Adrenal gland (tissue), 12 donors: ENCODE measurements around the gene ABI3BP. TPM values are rescaled to one million over a fixed set of nuclear protein-coding genes. Genes with fewer than 3 reads are reported as not detected.

Experiments used
- DNase-seq, 7 donors: peaks; one replicate each; pipeline ENCODE4 v3.0.0-alpha.2; 2019 to 2020
- H3K27ac ChIP-seq, 5 donors: fragments of 200-600 bp; sonication (generic) in 4 of 5; 1 replicate in 3 of 5; 2 replicates in 2 of 5; pipeline versions ENCODE4 v1.5.1 to v1.8.0; 2016 to 2020; ENCODE audit warnings: mild to moderate bottlenecking in 1 of 5
- H3K27me3 ChIP-seq: fragments of 200-600 bp; 2 replicates; pipeline ENCODE4 v1.8.0; 2021
- H3K36me3 ChIP-seq, 2 donors: fragments of 200-600 bp; replicated peaks in 1 of 2; 1 replicate in 1 of 2; 2 replicates in 1 of 2; pipeline versions ENCODE4 v1.5.1 to v1.8.0; 2018 to 2022
- H3K4me1 ChIP-seq, 2 donors: fragments of 200-600 bp; replicated peaks in 1 of 2; 1 replicate in 1 of 2; 2 replicates in 1 of 2; pipeline versions ENCODE4 v1.5.1 to v1.8.0; 2018 to 2021
- H3K4me3 ChIP-seq, 4 donors: fragments of 200-600 bp; sonication (generic) in 3 of 4; one replicate each; pipeline ENCODE4 v1.5.1; 2016 to 2018
- H3K9me3 ChIP-seq, 3 donors: fragments of 200-600 bp; sonication (generic) in 1 of 3; replicated peaks in 1 of 3; 1 replicate in 2 of 3; 2 replicates in 1 of 3; pipeline versions ENCODE4 v1.5.1 to v1.8.0; 2016 to 2021
- POLR2A ChIP-seq, 2 donors: fragments of 450-650 bp; IDR thresholded peaks; one replicate each; pipeline ENCODE4 v1.6.1; 2017; ENCODE audit warnings: antibody characterized with exemption in 2 of 2, mild to moderate bottlenecking in 2 of 2, moderate library complexity in 1 of 2
- WGBS, 4 donors: extraction: QIAGEN DNeasy Blood & Tissue Kit in 2 of 4; methylation state at CpG; one replicate each; pipeline versions ENCODE4 v1.1.5 to v1.1.7; 2013 to 2017; 5-methylcytosine and 5-hydroxymethylcytosine counted together
- intact Hi-C, 2 donors: fragments of 100-400 bp; cut with DNase I; formaldehyde crosslinking; loops; one replicate each; pipeline versions ENCODE4 v1.14.1 to v1.15.0; 2022 to 2023
- polyA plus RNA-seq, 3 donors: library from polyadenylated mRNA; stranded (reverse); fragments of 200-250 nt in 2 of 3; fragments of 350-450 nt in 1 of 3; fragmentation: Illumina TruSeq in 1 of 3; extraction: RNeasy Lipid Tissue Mini Kit (QIAGEN cat#74804) in 1 of 3; gene quantifications; one replicate each; pipeline ENCODE4 v1.2.3, GENCODE V29; 2013 to 2014
- total RNA-seq, 9 donors: library from RNA; depleted of rRNA in 4 of 9; stranded (reverse); fragments of >200 nt in 4 of 9; fragments of 120-200 nt in 1 of 9; fragmentation: NEBNext Ultra II Directional in 1 of 9; extraction: Animal tissue kit (Norgen Biotek cat#: 25700) in 1 of 9; gene quantifications; one replicate each; pipeline versions ENCODE4 v1.1.0 to v1.2.4, GENCODE V29; 2013 to 2023
- TF ChIP-seq, protein P1 (sequence below), 6 experiments: fragments of 450-650 bp in 4 of 6; fragments of 200-600 bp in 2 of 6; sonication (generic) in 1 of 6; IDR thresholded peaks; 1 replicate in 5 of 6; 2 replicates in 1 of 6; pipeline versions ENCODE4 v1.5.1 to v1.8.0; 2016 to 2021; ENCODE audit warnings: antibody characterized with exemption in 6 of 6, mild to moderate bottlenecking in 2 of 6, moderate library complexity in 1 of 6
- donor health status: healthy with polysubstance abuse.
- donor health status: Bipolar disorder and iron deficiency.
- donor health status: DM: yes; HTN: yes; CAD: no.
- donor health status: DM: no; HTN: no; CAD: no.
- donor health status: DM: no; HTN: no; CAD: no.
- donor health status: DM: yes; HTN: yes; CAD: no.

The ABI3BP gene
- total and polyA plus RNA-seq, 12 donors = 3.4 to 50.3 (median 18.7) TPM

DNA sequence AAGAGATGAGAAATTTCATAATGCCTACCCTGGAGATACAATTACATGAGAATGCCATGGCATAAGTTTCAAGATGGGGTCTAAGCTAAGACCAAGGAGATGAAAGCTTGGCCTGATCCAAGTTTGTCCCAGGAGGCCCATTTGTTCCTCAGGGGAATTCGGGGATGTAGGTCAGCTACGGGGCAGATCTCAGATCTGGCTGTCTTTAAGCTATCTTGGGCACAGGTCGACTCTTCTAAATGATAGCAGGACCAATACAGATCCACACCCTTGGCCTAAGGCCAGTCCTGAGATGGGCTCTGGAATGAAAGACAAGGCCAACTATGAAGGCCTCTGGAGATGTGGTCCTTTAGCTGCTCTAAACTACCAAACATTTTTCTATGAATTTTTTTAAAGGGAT lies 16.6 kb downstream of the ABI3BP start:
- Histone ChIP-seq H3K27me3 (no peaks in the 10 kb centered on the region), H3K27ac (no peak overlapping the region), H3K4me1 (peaks cover 0 to 9% of the 10 kb centered on the region in 2 donors), H3K4me3 (no peak overlapping the region), H3K36me3 (no peaks in the 10 kb centered on the region), H3K9me3 (no peaks in the 10 kb centered on the region)
- DNase-seq = no peak
- TF ChIP-seq, protein P1, sequence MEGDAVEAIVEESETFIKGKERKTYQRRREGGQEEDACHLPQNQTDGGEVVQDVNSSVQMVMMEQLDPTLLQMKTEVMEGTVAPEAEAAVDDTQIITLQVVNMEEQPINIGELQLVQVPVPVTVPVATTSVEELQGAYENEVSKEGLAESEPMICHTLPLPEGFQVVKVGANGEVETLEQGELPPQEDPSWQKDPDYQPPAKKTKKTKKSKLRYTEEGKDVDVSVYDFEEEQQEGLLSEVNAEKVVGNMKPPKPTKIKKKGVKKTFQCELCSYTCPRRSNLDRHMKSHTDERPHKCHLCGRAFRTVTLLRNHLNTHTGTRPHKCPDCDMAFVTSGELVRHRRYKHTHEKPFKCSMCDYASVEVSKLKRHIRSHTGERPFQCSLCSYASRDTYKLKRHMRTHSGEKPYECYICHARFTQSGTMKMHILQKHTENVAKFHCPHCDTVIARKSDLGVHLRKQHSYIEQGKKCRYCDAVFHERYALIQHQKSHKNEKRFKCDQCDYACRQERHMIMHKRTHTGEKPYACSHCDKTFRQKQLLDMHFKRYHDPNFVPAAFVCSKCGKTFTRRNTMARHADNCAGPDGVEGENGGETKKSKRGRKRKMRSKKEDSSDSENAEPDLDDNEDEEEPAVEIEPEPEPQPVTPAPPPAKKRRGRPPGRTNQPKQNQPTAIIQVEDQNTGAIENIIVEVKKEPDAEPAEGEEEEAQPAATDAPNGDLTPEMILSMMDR (IDR thresholded peaks at IDR 0.05) = no peak
- no peak for TF ChIP-seq POLR2A (IDR thresholded peaks at IDR 0.05)
- intact Hi-C loops = no loop called here
- 60 to 79% (median 74%) methylated on average over 3 of the region's 3 CpGs for WGBS, 4 donors

DNA sequence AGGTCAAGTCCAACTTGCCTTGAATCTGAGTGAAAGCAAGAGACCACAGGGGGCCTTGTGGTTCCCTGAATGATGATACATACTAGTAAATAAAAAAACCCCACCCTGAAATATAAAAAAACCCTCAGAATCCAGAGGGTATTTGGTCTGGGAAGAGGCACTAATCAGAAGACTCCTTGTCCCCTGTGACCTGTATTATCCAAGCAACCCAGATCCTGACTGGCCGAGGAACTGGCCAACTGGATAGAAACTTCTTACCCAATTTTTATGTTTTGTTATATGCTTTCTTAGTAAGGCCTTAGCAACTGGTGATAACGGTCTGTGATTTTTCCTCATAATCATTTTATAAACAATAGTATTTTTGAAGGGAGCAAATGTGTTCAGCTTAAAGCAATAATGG lies 17.5 kb downstream of the ABI3BP start:
- H3K36me3 ChIP-seq = no peaks in the 10 kb centered on the region
- H3K4me3 ChIP-seq = no peak overlapping the region
- intact Hi-C loops = no loop called here
- H3K27me3 ChIP-seq = no peaks in the 10 kb centered on the region
- no peak overlapping the region for H3K27ac ChIP-seq
- peaks cover 0 to 9% of the 10 kb centered on the region in 2 donors for H3K4me1 ChIP-seq
- H3K9me3 ChIP-seq = no peaks in the 10 kb centered on the region
- DNase-seq = no peak
- 88 to 93% (median 92%) methylated on average over 2 of the region's 2 CpGs for WGBS, 4 donors
- TF ChIP-seq POLR2A (IDR thresholded peaks at IDR 0.05) = no peak
- TF ChIP-seq, protein P1 (IDR thresholded peaks at IDR 0.05) = no peak

DNA sequence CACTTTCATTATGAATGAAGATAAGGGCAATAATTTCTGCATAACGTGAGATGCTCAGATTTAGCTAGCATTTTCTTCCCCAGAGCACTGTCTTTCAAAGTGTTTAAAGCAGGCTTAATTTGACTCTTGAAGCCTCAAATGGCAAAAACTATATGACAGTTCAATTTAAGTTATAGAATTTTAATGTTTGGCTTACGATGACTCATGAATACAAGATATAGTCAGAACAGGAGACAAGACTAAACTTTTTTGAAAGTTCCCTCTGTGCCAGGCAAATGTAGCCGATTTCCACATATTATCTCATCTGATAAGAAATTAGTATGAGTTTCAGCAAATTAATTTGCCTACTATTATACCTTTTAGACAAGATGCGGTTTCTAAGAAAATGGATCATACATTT lies 19.6 kb downstream of the ABI3BP start:
- H3K4me3 ChIP-seq = no peak overlapping the region
- H3K36me3 ChIP-seq = no peaks in the 10 kb centered on the region
- WGBS, 4 donors = 55 to 67% (median 64%) methylated on average over 4 of the region's 4 CpGs
- intact Hi-C loops = no loop called here
- H3K9me3 ChIP-seq = no peaks in the 10 kb centered on the region
- no peak for DNase-seq
- H3K27ac ChIP-seq = no peak overlapping the region
- no peaks in the 10 kb centered on the region for H3K27me3 ChIP-seq
- H3K4me1 ChIP-seq = peaks cover 0 to 7% of the 10 kb centered on the region in 2 donors
- no peak for TF ChIP-seq POLR2A (IDR thresholded peaks at IDR 0.05)
- TF ChIP-seq, protein P1 (IDR thresholded peaks at IDR 0.05) = no peak

GRCh38 chr3:100972867-100973266 lies 20.4 kb downstream of the ABI3BP start:
- H3K9me3 ChIP-seq = no peaks in the 10 kb centered on the region
- no peak overlapping the region for H3K27ac ChIP-seq
- H3K36me3 ChIP-seq = no peaks in the 10 kb centered on the region
- no peaks in the 10 kb centered on the region for H3K4me1 ChIP-seq
- 24 to 43% (median 34%) methylated on average over 1 of the region's 1 CpG for WGBS, 4 donors
- DNase-seq = no peak
- no peaks in the 10 kb centered on the region for H3K27me3 ChIP-seq
- intact Hi-C loops = no loop called here
- TF ChIP-seq, protein P1 (IDR thresholded peaks at IDR 0.05) = no peak
- TF ChIP-seq POLR2A (IDR thresholded peaks at IDR 0.05) = no peak
- H3K4me3 ChIP-seq = no peak overlapping the region
